Activated naive CD8-positive, alpha-beta T cell treated with anti-CD3 and anti-CD28 coated beads, Interleukin-2, amount 50 U/mL, for 16 hours (primary cell): ENCODE data around the gene UST.
"Not testable (repeated sequence)": the region's sequence is repeated elsewhere in the genome, so short reads cannot be mapped to it uniquely, and the experiment has no call there.

Source experiments
- DNase-seq: peaks from one replicate; pipeline ENCODE4 v3.0.0-alpha.2; 2020; ENCODE audit warnings: low read depth, low spot score

The UST gene

DNA sequence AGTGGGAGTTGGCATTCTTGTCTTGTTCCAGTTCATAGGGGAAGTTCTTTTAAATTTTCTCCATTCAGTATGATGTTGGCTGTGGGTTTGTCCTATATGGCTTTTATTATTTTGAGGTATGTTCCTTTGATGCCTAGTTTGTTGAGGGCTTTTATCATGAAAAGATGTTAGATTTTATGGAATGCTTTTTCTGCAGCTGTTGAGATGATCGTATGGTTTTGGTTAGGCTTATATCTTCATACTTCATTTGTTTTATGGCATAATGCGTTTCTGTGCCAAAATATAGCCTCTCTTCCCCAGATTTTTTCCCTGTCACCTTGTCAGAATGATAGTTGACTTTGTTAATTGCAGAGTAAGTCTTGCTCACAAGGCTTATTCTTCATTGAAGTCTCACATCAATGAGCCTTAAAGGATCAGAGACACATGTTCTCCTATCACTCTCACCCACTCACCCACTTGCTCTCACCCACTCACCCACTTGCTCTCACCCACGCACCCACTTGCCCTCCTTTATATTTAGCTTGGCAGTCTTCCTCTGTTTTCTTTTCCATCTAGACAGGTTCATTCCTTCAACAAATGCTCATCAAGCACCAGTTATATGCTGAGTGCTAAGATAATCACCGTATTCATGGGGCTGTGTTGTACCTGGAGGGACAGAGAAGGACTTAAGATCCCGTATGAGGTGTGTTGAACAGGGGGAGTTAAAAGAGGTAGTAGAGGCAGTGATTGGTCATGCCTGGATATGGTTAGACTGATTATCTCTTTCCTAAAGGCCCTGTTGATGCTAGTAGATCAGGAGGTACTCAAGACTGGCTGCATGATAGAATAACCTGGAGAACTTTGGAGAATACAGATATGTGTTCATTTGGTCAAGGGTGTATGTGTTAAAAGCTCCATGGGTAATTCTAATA, 19.3 kb downstream of the UST start:
- no peak for DNase-seq

DNA sequence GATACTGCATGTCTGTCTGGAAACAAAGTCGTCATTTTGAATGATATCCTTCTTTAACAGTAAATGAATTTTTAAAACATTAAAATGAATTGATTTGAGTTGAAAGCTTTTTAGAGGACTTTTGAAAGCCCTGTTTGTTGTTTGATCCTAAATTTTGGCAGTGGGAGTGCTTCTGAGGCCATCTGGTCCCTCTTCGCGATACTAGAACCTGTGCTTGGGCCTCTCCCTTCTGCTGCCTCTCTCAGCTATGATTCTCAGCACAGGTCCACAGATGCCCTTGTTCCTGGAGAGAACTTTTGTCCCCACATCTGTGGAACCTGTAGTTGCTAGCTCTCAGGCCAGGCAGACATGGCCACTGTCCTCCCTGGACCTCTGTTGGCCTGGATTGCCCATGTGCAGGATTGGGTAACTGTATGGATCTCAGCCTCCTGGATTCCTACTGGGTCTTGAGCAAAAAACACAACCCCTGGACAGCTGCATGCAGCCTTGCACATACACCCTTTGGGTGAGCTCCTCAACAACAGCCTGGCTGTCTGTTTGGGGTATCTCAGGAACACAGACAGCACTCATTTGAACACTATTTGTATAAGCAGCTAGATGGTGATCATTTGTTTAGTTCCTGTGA, 21.9 kb downstream of the UST start:
- DNase-seq, result no peak

DNA sequence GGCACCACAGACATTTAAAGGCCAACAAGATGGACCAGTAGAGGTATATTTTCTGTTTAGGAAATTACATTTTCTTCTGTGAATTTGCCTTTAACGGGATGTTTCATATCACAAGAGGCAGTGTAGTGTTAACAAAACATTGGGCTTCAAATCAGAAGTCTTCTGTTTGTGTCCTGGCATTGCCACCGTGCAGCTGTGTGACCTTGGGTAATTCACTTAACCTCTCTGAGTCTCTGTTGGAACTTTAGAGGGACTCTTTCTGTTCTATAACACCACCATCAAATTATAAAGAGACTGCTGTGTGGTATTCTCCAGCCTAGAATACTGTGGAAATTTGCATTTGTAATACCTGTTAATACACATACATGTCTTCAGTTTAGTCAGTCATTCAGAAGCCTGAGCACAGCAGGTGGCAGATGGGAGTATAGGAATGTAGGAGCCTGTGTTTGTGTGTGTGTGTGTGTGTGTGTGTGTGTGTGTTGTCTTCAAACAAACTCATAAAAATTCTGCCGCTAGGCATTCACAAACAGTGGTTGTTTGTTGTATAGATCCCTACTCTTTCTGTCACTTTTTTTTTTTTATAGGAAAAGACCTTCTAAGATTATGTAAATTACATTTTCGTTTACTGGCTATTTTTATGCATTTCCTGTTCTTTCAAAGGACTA, 22.6 kb downstream of the UST start:
- DNase-seq, result no peak

DNA sequence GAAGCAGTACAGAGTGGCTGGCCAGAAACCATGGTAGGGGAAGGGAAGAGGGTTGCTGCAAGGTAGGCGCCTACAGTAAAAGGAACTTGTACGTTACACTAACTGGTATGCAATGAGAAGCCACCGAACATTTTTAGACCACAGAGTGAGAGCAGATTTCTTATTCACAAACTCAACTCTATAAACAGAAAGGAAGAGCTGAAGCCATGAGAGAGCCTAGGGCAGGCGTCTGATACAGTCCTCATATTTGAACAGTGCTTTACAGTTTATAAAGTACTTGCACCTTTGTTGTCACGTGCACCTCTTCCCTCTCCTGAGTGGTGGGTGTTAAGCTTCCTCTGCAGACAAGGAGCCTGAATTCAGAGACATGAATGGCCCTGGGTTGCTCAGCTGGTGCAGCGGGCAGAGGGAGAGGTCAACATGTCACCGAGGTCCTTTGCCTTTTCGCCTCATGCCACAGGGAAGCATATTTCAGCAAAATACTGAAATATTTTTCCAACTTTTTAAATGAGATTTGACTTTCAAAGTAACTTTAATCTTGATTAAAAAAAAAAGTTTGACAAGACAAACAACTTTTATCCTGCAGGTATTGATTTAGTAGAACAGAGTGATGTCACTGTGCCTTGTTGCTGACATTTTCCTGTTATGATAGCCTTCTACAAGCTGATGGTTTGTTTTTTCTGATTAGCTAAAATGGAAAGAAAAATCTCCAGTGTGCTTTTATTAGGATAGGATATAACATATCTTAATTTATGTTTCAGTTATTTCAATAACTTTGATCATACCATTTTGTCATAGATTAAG, 23.8 kb downstream of the UST start:
- DNase-seq, result no peak

DNA sequence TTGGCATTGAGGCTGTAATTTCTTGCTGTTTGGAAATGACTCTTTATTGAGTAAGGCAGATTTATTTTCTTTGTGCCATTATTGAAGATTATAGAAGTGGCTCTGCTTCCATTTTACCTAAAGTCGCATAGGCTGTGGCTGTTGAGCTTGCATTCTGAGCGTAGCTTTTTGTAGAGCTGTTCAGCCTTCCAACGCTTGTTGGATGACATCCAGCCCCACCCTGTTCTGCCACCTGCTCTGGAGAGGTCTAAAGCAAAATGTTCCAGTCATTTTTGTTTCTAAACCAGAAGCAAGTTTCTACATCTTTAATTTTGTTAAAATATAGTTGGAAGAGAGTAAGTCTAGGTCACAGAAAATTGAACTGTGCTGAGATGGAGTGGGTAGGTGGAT, 24.4 kb downstream of the UST start:
- DNase-seq, result no peak

DNA sequence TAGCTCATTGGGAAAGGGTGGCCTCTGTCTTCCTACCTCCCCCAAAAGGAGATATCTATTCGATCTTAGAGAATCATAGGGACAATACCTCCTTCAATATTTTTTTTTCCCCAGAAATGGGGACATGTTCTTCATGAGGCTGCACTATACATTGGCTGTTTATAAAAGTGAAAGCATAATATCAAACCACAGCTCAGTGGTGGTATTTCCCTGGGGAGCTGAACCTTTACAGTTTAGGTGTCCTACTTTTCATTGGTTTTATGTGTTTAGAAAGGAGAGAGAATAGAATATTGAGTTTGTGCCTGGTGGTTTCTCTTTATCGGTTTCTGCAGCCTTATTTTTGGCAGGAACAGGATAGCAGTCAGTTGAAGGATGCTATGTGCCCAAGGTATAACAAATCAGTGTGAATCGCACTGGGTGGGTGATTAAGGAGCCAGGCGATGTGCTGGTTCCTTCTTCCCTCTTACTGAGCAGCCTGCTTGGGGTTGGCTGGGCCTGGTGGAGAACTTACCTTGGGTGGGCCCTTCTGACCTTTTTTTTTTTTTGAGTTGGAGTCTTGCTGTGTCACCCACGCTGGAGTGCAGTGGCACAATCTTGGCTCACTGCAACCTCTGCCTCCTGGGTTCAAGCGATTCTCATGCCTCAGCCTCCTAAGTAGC, 25.2 kb downstream of the UST start:
- DNase-seq, result no peak

DNA sequence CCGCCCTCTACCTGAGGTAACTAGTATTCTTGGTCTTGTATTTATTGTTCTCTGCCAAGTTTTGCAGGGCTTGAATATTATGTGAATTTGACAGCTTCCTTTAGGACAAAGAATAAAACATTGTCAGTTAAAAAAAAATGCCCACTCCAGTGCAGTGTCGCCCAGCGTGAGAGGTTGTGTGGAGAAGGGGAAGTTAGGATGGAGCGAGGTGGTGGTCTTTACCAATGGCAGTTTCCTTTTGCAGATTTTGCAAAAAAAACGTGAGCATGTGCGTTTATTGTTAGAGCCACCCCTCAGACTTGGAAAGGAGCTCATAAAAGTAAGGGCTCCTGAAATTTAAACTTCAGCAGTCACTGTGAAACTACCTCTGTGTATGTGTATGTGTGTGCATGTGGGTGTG, 28.3 kb downstream of the UST start:
- no peak for DNase-seq

DNA sequence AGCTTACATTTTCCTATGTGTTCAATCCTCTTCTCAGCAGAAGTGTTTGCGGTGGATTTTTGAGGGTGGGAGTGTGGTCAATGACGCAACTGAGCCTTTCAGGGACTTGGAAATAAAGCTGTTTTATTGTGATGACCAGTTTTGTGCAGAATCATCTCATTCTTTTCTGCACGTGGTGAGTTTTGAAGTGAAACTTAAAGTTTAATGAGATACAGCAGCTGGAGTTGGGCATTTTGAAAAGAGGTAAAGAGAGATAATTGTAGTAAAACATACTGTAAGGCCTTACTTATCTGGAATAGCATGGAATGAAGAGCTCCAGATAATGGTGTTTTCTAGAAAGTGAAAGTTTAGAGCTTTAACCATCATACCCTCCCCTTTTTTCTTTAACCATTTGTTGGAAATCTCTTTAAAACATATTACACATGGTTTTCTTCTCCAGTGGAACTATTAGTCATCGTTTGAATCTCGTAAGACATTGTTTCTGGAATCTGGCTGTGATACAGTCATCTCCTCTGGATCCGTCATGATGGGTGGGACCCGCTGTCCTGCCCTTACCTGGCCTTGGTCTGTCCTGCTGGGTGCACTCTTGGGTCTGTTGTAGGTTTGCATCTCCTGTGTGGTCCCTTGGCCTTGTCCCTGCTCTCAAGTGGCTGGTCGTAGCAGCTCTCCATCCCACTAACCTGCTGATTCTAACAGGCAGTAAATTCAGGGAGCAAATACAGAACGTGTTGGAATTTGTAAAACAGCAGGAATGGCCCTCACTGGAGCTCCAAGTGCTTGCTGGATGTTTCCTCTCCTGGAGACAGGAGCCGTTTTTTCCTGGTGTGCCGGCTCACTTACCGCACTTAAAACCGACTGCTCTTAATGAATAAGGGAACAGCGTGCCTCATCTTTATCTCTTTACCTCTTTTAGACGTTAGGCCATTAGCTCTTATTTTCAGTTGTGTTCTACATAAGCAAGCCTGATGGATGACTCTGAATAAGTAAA, 29.8 kb downstream of the UST start:
- no peak for DNase-seq

DNA sequence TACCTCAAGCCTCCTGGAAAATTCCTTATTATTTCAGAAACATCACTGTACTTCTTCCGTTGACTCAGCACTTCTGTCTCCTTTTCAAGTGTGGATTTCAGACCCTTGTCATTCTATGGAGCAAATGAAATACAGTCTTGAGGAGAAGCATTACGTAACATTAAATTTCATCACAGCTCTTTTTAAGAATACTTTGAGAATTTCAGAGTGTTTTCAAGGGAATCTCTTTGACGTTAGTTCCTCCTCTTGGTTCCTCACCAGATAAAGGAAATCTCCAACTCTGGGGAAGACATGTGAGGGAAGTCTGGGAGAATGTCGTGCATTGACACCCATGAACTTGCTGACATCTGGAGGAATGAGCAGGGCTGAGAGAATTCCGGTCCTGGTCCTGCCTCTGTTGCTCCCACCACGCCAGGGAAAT, 32.3 kb downstream of the UST start:
- no peak for DNase-seq

DNA sequence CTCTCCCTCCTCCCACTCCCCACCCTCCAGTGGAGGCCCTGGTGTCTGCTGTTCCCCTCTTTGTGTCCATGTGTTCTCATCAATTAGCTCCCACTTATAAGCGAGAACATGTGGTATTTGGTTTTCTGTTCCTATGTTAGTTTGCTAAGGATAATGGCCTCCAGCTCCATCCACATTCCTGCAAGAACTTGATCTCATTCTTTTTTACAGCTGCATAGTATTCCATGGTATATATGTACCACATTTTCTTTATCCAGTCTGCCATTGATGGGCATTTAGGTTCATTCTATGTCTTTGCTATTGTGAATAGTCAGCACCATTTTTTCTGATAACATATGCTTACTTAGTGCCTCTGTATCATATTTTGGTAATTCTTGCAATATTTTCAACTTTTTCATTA, 33.6 kb downstream of the UST start:
- DNase-seq, result not testable (repeated sequence)

DNA sequence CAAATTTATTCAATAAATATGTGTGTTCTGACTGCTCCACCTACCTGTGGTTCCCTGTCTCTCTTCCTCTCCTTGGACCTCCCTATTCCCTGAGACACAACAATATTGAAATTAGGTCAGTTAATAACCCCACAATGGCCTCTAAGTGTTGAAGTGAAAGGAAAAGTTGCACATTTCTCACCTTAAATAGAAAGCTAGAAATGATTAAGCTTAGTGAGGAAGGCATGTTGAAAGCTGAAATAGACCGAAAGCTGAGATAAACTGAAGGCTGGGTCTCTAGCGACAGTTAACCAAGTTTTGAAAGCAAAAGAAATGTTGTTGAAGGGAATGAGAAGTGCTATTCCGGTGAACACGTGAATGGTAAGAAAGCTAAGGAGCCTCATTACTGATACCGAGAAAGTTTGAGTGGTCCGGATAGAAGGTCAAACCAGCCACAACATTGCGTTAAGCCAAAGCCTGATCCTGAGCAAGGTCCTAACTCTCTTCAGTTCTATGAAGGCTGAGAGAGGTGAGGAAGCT, 34.1 kb downstream of the UST start:
- DNase-seq, result no peak

DNA sequence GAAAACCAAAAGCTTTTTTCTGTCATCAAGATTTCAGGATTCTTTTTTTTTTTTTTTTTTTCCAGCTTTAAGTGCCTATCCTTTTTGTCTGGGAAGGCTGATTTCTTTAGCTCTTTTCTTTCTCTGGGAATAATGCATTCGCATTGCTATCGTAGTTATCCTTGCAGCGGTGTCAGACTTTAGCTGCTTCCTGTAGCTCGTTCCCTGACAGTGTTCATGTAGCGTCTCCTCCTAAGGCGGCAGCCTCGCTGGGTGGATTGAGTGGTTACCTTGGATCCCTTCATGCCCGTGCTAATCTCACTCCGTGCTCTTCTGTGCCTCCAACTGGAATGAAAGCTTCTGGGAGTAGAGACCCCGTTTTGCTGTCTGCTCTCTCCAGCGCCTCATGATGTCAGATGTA, 43.1 kb downstream of the UST start:
- no peak for DNase-seq

DNA sequence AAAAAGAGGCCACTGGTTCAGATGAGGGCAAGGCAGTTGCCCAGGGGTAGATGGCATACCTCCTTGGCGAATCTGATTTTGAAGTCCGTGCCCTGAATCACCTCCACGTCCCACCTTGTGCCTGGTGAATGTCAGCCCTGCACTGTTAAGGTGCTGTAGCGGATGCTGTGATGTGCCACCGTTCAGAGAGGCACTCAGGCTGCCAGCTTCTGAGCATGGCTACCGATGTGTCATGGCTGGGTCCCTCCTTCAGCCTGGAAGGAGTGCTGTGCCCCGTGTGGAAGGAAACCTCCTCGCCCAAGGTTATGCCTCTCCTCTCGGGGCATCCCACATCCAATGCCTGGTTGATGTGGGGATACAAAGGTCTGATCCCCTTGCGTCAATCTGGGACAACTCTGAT, 43.6 kb downstream of the UST start:
- DNase-seq, result no peak

DNA sequence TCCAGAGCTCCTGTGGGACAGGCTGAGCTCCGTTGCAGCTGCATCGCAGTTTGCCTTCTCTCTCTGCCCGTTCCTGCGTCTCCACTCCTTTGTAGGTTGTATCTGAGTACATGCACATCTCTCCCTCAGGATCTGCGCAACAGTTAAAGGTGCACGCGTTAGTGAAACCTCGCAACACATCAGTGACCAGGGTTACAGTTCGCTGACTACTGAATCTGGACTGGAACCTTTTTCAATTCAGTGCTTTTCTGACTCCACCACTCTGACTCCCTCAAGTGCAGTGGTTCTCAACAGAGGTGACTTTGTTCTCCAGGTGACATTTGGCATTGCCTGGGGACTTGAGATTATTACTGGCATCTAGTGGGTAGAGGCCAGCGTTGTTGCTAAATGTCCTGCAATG, 44.0 kb downstream of the UST start:
- no peak for DNase-seq

DNA sequence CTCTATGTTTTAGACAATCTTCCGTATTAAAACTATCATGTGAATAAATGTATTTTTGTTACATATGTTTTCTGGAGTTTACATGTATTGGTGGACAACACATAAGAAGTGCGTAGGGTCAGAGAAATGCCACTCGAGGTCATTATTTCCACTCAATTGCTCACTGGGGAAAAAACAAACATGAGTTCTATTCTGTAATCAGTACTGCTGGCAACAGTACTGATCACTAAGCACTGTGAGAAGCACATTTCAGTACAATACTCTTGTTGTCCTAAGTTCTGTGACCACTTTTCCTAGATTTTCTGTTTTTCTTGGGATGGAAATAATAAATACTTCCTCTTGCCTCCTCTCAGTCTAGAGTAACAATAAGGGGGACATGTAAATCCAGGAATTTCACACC, 44.5 kb downstream of the UST start:
- DNase-seq, result no peak

DNA sequence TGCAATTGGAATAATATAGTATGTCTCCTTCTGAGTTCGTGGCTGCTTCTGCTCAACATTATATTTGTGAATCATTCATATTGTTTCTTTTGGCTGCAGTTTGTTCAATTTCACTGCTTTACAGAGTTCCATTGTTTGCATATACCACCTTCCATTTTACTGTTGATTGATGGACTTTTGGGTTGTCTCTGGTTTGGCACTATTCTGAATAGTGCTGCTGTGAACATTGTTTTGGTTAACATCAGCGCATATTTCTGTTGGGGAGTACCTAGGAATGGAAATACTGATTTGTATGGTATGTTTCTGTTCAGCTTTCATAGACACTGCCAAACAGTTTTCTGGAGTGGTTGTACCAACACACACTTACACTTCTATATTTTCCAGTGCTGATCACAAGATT, 46.9 kb downstream of the UST start:
- no peak for DNase-seq

DNA sequence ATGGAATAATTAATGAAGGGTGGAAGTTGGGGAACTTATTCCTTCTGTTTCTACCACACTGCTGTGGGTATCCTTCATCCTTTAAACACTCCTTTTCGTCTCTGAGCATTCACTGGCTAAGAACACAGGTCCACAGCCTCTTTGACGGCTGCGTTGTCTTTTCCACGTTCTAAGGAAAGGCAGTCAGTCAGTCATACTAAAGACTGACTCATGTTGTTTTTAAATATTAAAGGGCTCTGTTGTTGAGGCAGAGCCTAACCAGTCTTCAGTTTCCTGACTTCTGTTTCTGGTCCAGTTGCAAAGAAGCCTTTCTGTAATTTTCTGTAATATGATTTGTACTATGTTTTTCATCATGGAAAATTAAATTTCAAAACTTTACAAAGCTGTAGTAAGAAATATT, 48.0 kb downstream of the UST start:
- no peak for DNase-seq

DNA sequence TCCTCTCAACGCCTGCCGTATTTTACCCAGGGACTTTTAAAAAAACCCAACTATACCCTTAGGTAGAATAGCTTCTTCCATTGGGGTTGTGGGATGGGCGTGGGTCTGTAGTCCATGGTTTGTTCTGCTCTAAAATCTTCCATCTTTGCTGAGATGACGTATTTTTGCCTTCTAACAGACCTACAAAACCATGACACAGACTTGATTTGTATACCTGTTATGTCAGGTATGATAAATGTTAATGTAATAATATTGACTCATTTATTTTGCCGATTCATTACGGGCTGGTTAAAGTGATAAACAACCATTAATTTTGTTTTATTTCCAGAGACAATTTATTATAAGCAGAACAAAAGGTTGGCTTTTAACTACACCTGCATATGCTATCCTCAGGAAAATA, 48.7 kb downstream of the UST start:
- no peak for DNase-seq

DNA sequence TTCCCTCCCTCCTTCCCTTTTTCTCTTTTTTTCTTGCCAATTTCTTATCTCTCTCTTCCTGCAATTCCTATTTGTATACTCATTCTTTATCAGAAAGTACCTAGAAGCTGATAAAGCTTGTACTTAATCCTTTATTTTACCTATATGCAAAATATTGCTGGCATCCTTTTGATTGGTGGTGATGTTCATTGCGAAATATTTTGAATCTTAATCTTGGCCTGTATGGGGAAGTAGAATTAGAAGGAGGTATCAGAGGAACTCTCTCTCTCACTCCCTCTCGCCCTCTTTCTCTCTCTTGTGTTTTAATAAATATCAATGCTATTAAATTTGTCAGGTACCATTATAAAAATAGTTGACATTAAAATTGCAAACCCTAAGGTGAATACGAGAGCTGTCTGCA, 52.8 kb downstream of the UST start:
- no peak for DNase-seq

DNA sequence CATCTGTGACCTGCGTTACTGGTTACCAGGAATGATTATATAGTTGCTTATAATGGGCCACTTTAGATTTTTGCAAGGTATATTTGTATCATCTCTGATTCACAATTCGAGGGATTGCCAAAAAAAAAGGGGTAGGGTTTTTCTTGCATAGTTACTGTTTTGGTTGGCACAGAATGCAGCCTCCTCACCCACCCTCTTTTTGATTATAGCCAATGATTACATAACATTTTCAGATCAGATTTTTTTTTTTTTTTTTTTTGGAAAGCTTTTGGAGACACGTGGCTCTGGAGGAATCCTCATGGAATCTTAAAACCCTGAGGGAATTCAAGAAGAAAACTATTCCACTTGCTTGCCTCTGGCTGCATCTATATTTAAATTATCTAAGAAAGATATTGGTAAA, 53.7 kb downstream of the UST start:
- no peak for DNase-seq
